BJ (cell line): ENCODE results near the gene NUMA1. TPM values are rescaled to one million over a fixed set of nuclear protein-coding genes. Genes with fewer than 3 reads are reported as not detected.

ENCODE experiments used
- CTCF ChIA-PET: fragments of 350-600 bp; formaldehyde crosslinking; extraction: SDS; loops from one replicate; lab custom pipeline; 2021; ENCODE audit warnings: antibody characterized with exemption, inconsistent platforms; lab: Yijun Ruan, JAX
- POLR2A ChIA-PET: fragments of 300-600 bp; sonication (Branson Sonifier 250); formaldehyde crosslinking; extraction: SDS; loops from one replicate; lab custom pipeline; 2021; ENCODE audit warnings: antibody characterized with exemption; lab: Charles Lee
- DNase-seq: peaks from one replicate; pipeline ENCODE4 v3.0.0-alpha.2; 2011; ENCODE audit warnings: low read depth
- H3K27me3 ChIP-seq: 2 replicates; pipeline ENCODE4 v1.6.0; 2011; ENCODE audit warnings: low read length; ENCODE audit not compliant: control insufficient read depth, insufficient read depth
- H3K36me3 ChIP-seq: 2 replicates; pipeline ENCODE4 v1.5.1; 2011; ENCODE audit warnings: low read length; ENCODE audit not compliant: control insufficient read depth, insufficient read depth
- H3K4me3 ChIP-seq: 2 replicates; pipeline ENCODE4 v1.5.1; 2011; ENCODE audit warnings: low read depth, mild to moderate bottlenecking, control low read depth, low read length
- polyA plus RNA-seq: library from polyadenylated mRNA; depleted of rRNA; stranded (reverse); fragments of >200 nt; gene quantifications from 2 replicates; pipeline ENCODE4 v1.2.3, GENCODE V29; 2011
- TF ChIP-seq, protein P1 (sequence below): IDR thresholded peaks from 2 replicates; pipeline ENCODE4 v1.5.1; 2011; ENCODE audit warnings: low read depth, mild to moderate bottlenecking, control low read depth, inconsistent platforms, low read length, moderate library complexity; ENCODE audit not compliant: insufficient read depth

The NUMA1 gene
- polyA plus RNA-seq, 1 experiment = 120 TPM

DNA sequence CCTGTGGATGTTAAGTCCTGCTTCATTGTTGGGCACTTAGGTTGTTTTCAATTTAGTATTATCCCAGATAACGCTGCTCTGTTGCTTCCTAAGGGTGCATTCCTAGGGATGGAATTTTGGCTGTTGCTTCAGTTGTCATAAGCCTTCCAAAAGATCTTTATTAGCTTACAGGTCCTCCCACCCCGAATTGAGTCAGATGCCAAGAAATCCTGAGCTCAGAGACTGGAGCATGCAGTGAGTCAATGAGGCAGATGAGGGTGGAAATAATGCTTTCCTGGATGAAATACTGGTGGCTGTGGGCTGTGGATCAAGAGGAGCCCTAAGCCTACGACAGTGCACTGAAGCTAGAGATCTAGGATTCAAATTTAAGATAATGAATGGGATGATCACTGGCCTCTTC lies 92.3 kb downstream of the NUMA1 start:
- DNase-seq = peak; percentile 81
- ChIA-PET POLR2A (interaction anchor here (0.6 kb wide), 1 partner anchor 42 kb away, joined by 3 read pairs; no protein-coding TSS in a partner anchor), CTCF (interaction anchor here (1.2 to 3.9 kb wide), 7 partner anchors 11 to 443 kb away, joined by 3 to 30 read pairs (median 6); partner anchors contain the start of gene IL18BP)

DNA sequence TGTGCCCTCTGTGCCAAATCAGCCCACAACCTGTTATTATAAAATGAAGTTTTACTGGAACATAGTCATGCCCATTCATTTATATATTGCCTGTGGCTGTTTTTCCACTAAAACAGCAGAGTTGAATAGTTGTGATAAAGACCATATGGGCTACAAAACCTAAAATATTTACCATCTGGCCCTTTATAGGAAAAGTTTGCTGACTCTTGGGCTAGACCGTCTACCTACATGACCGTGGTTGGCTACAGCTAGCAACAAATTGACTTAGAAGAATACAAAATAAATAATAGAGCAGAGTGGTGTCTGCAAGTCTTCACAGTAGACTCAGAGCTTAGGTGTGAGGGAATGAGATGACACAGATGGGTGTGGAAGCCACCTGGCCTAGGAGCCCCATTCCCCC lies 92.8 kb downstream of the NUMA1 start:
- DNase-seq = no peak
- peaks cover 7% of the 10 kb centered on the region for H3K36me3 ChIP-seq
- H3K4me3 ChIP-seq = no peak overlapping the region
- POLR2A ChIA-PET = interaction anchor here (0.6 kb wide), 1 partner anchor 43 kb away, joined by 3 read pairs; no protein-coding TSS in a partner anchor
- TF ChIP-seq, protein P1, sequence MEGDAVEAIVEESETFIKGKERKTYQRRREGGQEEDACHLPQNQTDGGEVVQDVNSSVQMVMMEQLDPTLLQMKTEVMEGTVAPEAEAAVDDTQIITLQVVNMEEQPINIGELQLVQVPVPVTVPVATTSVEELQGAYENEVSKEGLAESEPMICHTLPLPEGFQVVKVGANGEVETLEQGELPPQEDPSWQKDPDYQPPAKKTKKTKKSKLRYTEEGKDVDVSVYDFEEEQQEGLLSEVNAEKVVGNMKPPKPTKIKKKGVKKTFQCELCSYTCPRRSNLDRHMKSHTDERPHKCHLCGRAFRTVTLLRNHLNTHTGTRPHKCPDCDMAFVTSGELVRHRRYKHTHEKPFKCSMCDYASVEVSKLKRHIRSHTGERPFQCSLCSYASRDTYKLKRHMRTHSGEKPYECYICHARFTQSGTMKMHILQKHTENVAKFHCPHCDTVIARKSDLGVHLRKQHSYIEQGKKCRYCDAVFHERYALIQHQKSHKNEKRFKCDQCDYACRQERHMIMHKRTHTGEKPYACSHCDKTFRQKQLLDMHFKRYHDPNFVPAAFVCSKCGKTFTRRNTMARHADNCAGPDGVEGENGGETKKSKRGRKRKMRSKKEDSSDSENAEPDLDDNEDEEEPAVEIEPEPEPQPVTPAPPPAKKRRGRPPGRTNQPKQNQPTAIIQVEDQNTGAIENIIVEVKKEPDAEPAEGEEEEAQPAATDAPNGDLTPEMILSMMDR = no peak
- CTCF ChIA-PET = interaction anchor here (1.2 to 3.9 kb wide), 7 partner anchors 10 to 444 kb away, joined by 3 to 30 read pairs (median 6); partner anchors contain the start of gene IL18BP
- no peaks in the 10 kb centered on the region for H3K27me3 ChIP-seq

More for the DNA sequence above, 92.3 kb downstream of the NUMA1 start:
- TF ChIP-seq, protein P1 = no peak
- Histone ChIP-seq H3K4me3 (no peak overlapping the region), H3K27me3 (no peaks in the 10 kb centered on the region), H3K36me3 (peaks cover 7% of the 10 kb centered on the region)

DNA sequence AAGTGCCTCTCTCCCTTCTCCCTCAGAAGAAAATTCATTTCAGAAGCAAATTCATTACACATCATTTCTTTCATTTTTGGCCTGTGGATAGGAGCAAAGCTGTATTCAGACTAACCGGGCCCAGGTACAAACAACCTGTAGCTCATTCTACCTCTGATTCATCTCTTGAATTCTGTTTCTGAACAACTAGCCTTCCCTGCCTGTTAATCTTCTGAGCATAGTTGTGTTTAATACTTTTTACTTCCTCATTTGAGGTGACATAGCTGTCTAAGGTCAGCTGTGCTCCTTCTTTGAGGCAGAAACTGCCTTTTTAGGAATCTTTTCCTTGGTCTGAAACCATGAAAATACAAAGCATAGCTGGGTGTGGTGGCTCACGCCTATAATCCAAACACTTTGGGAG lies 94.2 kb downstream of the NUMA1 start:
- ChIA-PET CTCF (interaction anchor here (0.7 to 3.9 kb wide), 5 partner anchors 9 to 445 kb away, joined by 3 to 30 read pairs (median 5); no protein-coding TSS in a partner anchor), POLR2A (no interaction called here)
- H3K27me3 ChIP-seq = no peaks in the 10 kb centered on the region
- DNase-seq = no peak
- TF ChIP-seq, protein P1 = no peak
- H3K36me3 ChIP-seq = peaks cover 7% of the 10 kb centered on the region
- H3K4me3 ChIP-seq = no peak overlapping the region

DNA sequence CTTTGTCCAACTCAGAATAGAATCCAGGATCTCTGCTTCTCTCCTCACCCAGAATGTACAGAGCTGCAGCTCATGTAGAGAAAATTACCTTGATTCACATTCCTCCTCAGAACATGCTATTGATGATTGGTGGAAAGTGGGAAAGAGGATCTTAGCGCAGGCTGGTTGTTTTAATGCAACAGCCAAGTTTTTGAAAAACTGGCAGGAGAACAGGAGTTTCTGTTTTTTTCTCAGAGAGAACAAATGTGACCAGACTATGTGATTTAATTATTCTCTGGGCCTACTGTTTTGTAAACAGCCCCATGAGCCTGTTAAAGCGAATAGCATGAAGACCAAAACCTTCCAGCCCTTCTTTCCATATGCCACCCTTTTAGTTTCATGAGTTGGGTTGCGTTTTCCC lies 100.7 kb downstream of the NUMA1 start:
- CTCF ChIA-PET = interaction anchor here (1.0 to 5.0 kb wide), 8 partner anchors 35 to 455 kb away, joined by 3 to 38 read pairs (median 10); partner anchors contain the start of gene CLPB
- no peak for DNase-seq
- POLR2A ChIA-PET = no interaction called here
- TF ChIP-seq, protein P1 = no peak
- peaks cover 6% of the 10 kb centered on the region for H3K36me3 ChIP-seq
- H3K27me3 ChIP-seq = no peaks in the 10 kb centered on the region
- no peak overlapping the region for H3K4me3 ChIP-seq

DNA sequence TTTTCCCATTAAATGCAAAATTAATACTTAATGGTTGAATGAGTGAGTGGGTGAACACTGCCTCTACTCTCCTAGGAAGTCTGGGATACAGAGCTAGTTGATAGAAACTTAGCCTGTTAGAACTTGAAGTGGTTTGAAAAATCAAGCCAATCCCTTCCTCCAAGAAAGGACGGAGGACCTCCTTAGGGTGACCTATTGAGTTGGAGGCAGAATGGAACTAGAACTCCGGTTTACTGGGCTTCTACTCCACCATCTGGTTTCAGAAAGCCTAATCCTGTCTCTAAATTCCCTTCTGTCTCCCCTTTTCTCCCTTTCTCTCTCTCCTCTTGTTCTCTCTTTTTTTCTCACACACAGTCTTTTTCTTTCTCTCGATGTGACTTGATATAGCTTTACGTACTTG lies 101.2 kb downstream of the NUMA1 start:
- H3K4me3 ChIP-seq = no peak overlapping the region
- no peak for DNase-seq
- CTCF ChIA-PET = interaction anchor here (1.0 to 5.0 kb wide), 13 partner anchors 8 to 459 kb away, joined by 3 to 38 read pairs (median 10); partner anchors contain the start of gene CLPB
- no peaks in the 10 kb centered on the region for H3K27me3 ChIP-seq
- POLR2A ChIA-PET = no interaction called here
- peaks cover 6% of the 10 kb centered on the region for H3K36me3 ChIP-seq
- TF ChIP-seq, protein P1 = no peak
